ENCODE results near the gene RNU7-1.
A peak's percentile ranks its signal among the peaks of the same experiment; 100 is the strongest.
"Not testable (repeated sequence)": the region's sequence is repeated elsewhere in the genome, so short reads cannot be mapped to it uniquely, and the experiment has no call there.

RNU7-1 gene

GRCh38 chr12:6943722-6944380 lies at the start of gene RNU7-1, which contains the start of gene C12orf57:
TSS of gene RNU7-1 (plus strand) at chr12:6943816.
TSS of gene C12orf57 (plus strand) at chr12:6944022. CDS start at chr12:6944122, 100 bp downstream.
- DNase-seq, result peak; percentile 88 to 97

GRCh38 chr12:6894321-6894720 lies 49.3 kb upstream of the RNU7-1 start:
- no peak for DNase-seq

GRCh38 chr12:6896846-6897435 lies 46.7 kb upstream of the RNU7-1 start:
- no peak for DNase-seq

GRCh38 chr12:6899427-6899826 lies 44.2 kb upstream of the RNU7-1 start:
- DNase-seq, result no peak

GRCh38 chr12:6899837-6900519 lies 43.6 kb upstream of the RNU7-1 start:
- no peak for DNase-seq

GRCh38 chr12:6902448-6902847 lies 41.2 kb upstream of the RNU7-1 start:
- DNase-seq, result no peak

- DNase-seq, result no peak
Measured at GRCh38 chr12:6903722-6904121, 39.9 kb upstream of the RNU7-1 start.

- peak; percentile 98 to 99 for DNase-seq
Measured at GRCh38 chr12:6904280-6905276, 39.0 kb upstream of the RNU7-1 start, which contains the start of gene LRRC23. TSS of gene LRRC23 (plus strand) at chr12:6904822. CDS start at chr12:6905634, 812 bp downstream.

GRCh38 chr12:6905414-6906040 lies 38.1 kb upstream of the RNU7-1 start:
- no peak for DNase-seq

GRCh38 chr12:6908141-6908540 lies 35.5 kb upstream of the RNU7-1 start:
- not testable (repeated sequence) for DNase-seq

- no peak for DNase-seq
Measured at GRCh38 chr12:6909421-6910145, 34.0 kb upstream of the RNU7-1 start.

- no peak for DNase-seq
Measured at GRCh38 chr12:6912164-6912935, 31.3 kb upstream of the RNU7-1 start.

- DNase-seq, result peak; percentile 49 to 69
Measured at GRCh38 chr12:6914246-6914946, 29.2 kb upstream of the RNU7-1 start, which contains the start of gene ENO2. TSS of gene ENO2 (plus strand) at chr12:6914580. CDS start at chr12:6915833, 1,253 bp downstream.

- DNase-seq, result no peak
Measured at GRCh38 chr12:6914947-6915788, 28.4 kb upstream of the RNU7-1 start.

- no peak for DNase-seq
Measured at GRCh38 chr12:6915789-6916285, 27.8 kb upstream of the RNU7-1 start.

- no peak for DNase-seq
Measured at GRCh38 chr12:6916426-6917200, 27.0 kb upstream of the RNU7-1 start.

- no peak for DNase-seq
Measured at GRCh38 chr12:6917491-6918231, 26.0 kb upstream of the RNU7-1 start.

All from NCI-H1930 (cell line).